CD4-positive, CD25-positive, alpha-beta regulatory T cell (primary cell): ENCODE results near the gene TSPYL6. TPM values are rescaled to one million over a fixed set of nuclear protein-coding genes. Genes with fewer than 3 reads are reported as not detected.
A peak's percentile ranks its signal among the peaks of the same experiment; 100 is the strongest.

Experiments used
- ATAC-seq, 2 donors: fragments of 150-1000 bp; cut with Tn5 transposase; one replicate each; pipeline ENCODE4 v1.10.0; 2021; ENCODE audit warnings: low read depth in 2 of 2, moderate number of reproducible peaks in 2 of 2, moderate library complexity in 1 of 2
- DNase-seq, 3 donors: peaks; one replicate each; pipeline versions ENCODE4 v3.0.0 to v3.0.0-alpha.2; 2012 to 2022; ENCODE audit warnings: mixed read lengths in 1 of 3
- H3K27ac ChIP-seq: one replicate; pipeline ENCODE4 v1.7.0; 2013; ENCODE audit warnings: mild to moderate bottlenecking, low read length; ENCODE audit not compliant: insufficient read depth, poor library complexity, severe bottlenecking
- H3K27me3 ChIP-seq: one replicate; pipeline ENCODE4 v1.7.0; 2013; ENCODE audit warnings: low read length; ENCODE audit not compliant: control insufficient read depth, insufficient read depth
- H3K36me3 ChIP-seq: one replicate; pipeline ENCODE4 v1.7.0; 2013; ENCODE audit warnings: mild to moderate bottlenecking, low read length, moderate library complexity; ENCODE audit not compliant: control insufficient read depth, insufficient read depth
- H3K4me1 ChIP-seq: 2 replicates; pipeline ENCODE4 v1.7.0; 2013; ENCODE audit warnings: mild to moderate bottlenecking, low read length; ENCODE audit not compliant: insufficient read depth, control insufficient read depth, poor library complexity, severe bottlenecking
- H3K4me3 ChIP-seq: one replicate; pipeline ENCODE4 v1.7.0; 2013; ENCODE audit warnings: low read depth, mild to moderate bottlenecking, low read length, moderate library complexity
- H3K9me3 ChIP-seq, 2 experiments: 1 replicate in 1 of 2; 2 replicates in 1 of 2; pipeline ENCODE4 v1.7.0; 2013; ENCODE audit warnings: low read length in 2 of 2, mild to moderate bottlenecking in 1 of 2, moderate library complexity in 1 of 2; ENCODE audit not compliant: control insufficient read depth in 2 of 2
- H3K27ac Mint-ChIP-seq, 3 donors: one replicate each; pipeline ENCODE4 v1.8.0; 2020 to 2022; ENCODE audit warnings: mild to moderate bottlenecking in 3 of 3, mixed read lengths in 3 of 3, moderate library complexity in 2 of 3
- H3K27me3 Mint-ChIP-seq: one replicate; pipeline ENCODE4 v1.8.0; 2022; ENCODE audit warnings: mild to moderate bottlenecking, mixed read lengths
- H3K36me3 Mint-ChIP-seq: one replicate; pipeline ENCODE4 v1.8.0; 2020; ENCODE audit warnings: mixed read lengths
- H3K4me1 Mint-ChIP-seq, 4 donors: one replicate each; pipeline ENCODE4 v1.8.0; 2020 to 2022; ENCODE audit warnings: mixed read lengths in 4 of 4, mild to moderate bottlenecking in 1 of 4
- H3K4me3 Mint-ChIP-seq, 4 donors: one replicate each; pipeline ENCODE4 v1.8.0; 2020 to 2022; ENCODE audit warnings: mild to moderate bottlenecking in 4 of 4, mixed read lengths in 4 of 4, moderate library complexity in 3 of 4
- H3K9me3 Mint-ChIP-seq, 7 donors: one replicate each; pipeline ENCODE4 v1.8.0; 2020 to 2022; ENCODE audit warnings: mixed read lengths in 7 of 7, mild to moderate bottlenecking in 3 of 7, moderate library complexity in 2 of 7
- polyA plus RNA-seq, 4 donors: library from polyadenylated mRNA; unstranded; fragments of 300-500 nt; fragmentation: Illumina TruSeq; gene quantifications; one replicate each; pipeline ENCODE4 v1.2.3, GENCODE V29; 2021
- total RNA-seq: library from RNA; stranded (reverse); gene quantifications from one replicate; pipeline ENCODE4 v1.2.3, GENCODE V29; 2022

Gene TSPYL6
- total and polyA plus RNA-seq, 5 donors from 2014 or later: not detected

GRCh38 chr2:54208364-54209240 is 47.4 kb downstream of the TSPYL6 start:
- Mint-ChIP-seq H3K27ac (peak overlapping the region in 1 of 3 donors; percentile 79), H3K9me3 (peaks cover 0 to 6% (median 2%) of the 10 kb centered on the region in 7 donors), H3K4me1 (no peaks in the 10 kb centered on the region), H3K4me3 (no peak overlapping the region), H3K36me3 (peaks cover 6% of the 10 kb centered on the region), H3K27me3 (peaks cover 4% of the 10 kb centered on the region)
- DNase-seq (no peak), ATAC-seq (no peak)
- no peaks in the 10 kb centered on the region for H3K4me1 ChIP-seq
- no peaks in the 10 kb centered on the region for H3K36me3 ChIP-seq
- no peak overlapping the region for H3K27ac ChIP-seq
- H3K4me3 ChIP-seq: no peak overlapping the region
- no peaks in the 10 kb centered on the region for H3K9me3 ChIP-seq
- no peaks in the 10 kb centered on the region for H3K27me3 ChIP-seq

DNA sequence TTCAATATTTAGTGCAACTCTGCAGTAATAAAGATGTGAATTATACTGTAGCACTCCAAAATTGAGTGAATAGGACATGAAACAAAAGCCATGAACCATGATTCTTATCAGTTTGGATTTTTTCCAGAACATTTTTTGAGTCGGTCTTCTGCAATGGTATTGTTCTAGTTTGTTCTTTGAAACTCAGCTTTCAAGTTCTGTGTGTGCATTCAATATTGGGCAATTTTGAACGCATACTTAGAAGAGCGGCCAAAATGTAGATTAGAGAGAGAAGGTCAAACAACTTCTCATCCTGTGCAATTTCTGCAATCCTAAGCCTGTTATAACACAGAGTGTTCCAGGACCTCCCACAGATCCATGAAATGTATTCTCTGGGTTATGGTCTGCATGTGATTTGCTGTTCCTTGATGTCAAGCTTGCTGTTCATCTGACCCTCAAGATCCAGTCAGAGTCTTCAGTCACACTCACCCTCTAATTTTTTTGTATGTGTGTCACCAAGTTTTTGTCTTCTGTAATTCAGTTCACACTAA is 48.3 kb downstream of the TSPYL6 start:
- DNase-seq: no peak
- peaks cover 0 to 4% (median 0%) of the 10 kb centered on the region in 7 donors for H3K9me3 Mint-ChIP-seq
- Histone ChIP-seq H3K36me3 (no peaks in the 10 kb centered on the region), H3K27me3 (no peaks in the 10 kb centered on the region), H3K27ac (no peak overlapping the region), H3K4me1 (no peaks in the 10 kb centered on the region), H3K4me3 (no peak overlapping the region), H3K9me3 (no peaks in the 10 kb centered on the region)
- ATAC-seq: no peak
- no peak overlapping the region for H3K4me3 Mint-ChIP-seq
- no peaks in the 10 kb centered on the region for H3K4me1 Mint-ChIP-seq
- H3K36me3 Mint-ChIP-seq: peaks cover 3% of the 10 kb centered on the region
- peak overlapping the region in 1 of 3 donors; percentile 49 for H3K27ac Mint-ChIP-seq
- H3K27me3 Mint-ChIP-seq: peaks cover 4% of the 10 kb centered on the region

GRCh38 chr2:54206596-54206995 is 49.4 kb downstream of the TSPYL6 start:
- H3K36me3 Mint-ChIP-seq: peaks cover 3% of the 10 kb centered on the region
- Histone ChIP-seq H3K36me3 (no peaks in the 10 kb centered on the region), H3K27ac (no peak overlapping the region), H3K4me3 (no peak overlapping the region), H3K4me1 (no peaks in the 10 kb centered on the region), H3K27me3 (no peaks in the 10 kb centered on the region), H3K9me3 (no peaks in the 10 kb centered on the region)
- H3K4me1 Mint-ChIP-seq: no peaks in the 10 kb centered on the region
- DNase-seq: peak in 1 of 3 donors; percentile 31
- no peak overlapping the region for H3K27ac Mint-ChIP-seq
- ATAC-seq: no peak
- no peak overlapping the region for H3K4me3 Mint-ChIP-seq
- H3K9me3 Mint-ChIP-seq: peaks cover 0 to 2% (median 0%) of the 10 kb centered on the region in 7 donors
- peaks cover 4% of the 10 kb centered on the region for H3K27me3 Mint-ChIP-seq

DNA sequence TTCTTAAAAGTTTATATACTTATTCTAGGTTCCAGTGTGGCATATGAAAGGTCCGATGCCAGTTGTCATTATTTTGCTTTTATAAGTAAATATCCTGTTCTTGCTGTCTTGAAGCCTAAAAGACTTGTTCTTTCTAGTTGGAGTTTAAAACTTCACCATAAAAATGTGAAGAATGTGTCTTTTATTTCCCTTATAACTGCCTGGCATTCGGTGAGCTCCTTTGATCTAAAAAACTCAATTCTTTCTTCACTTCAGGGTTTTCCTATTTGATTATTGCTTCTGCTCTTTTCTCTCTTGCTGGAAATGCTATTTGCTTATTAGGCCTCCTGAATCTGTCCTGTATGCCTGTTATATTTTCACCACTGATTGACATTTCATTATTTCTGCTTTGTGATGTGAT is 51.6 kb downstream of the TSPYL6 start:
- Mint-ChIP-seq H3K36me3 (peaks cover 4% of the 10 kb centered on the region), H3K27me3 (peaks cover 4% of the 10 kb centered on the region), H3K4me3 (no peak overlapping the region), H3K9me3 (peaks cover 0 to 2% (median 0%) of the 10 kb centered on the region in 7 donors), H3K4me1 (no peaks in the 10 kb centered on the region), H3K27ac (no peak overlapping the region)
- H3K9me3 ChIP-seq: no peaks in the 10 kb centered on the region
- ATAC-seq (no peak), DNase-seq (no peak)
- no peak overlapping the region for H3K27ac ChIP-seq
- no peaks in the 10 kb centered on the region for H3K4me1 ChIP-seq
- H3K36me3 ChIP-seq: no peaks in the 10 kb centered on the region
- H3K4me3 ChIP-seq: no peak overlapping the region
- H3K27me3 ChIP-seq: no peaks in the 10 kb centered on the region

Other genes with a start within 250 kb of the TSPYL6 start
- 10.6 TPM for gene ACYP2, start 140.6 kb downstream of the TSPYL6 start, total RNA-seq
- gene ACYP2, start 140.6 kb downstream of the TSPYL6 start, polyA plus RNA-seq: 10 to 100 TPM; 12.7 to 17.3 (median 13.6) TPM
- gene SPTBN1, start 200.1 kb upstream of the TSPYL6 start, total RNA-seq: 182 TPM
- 10 to 100 TPM in 3 of 4 donors, 1 to 10 TPM in 1; 10.0 to 21.0 (median 19.2) TPM for gene SPTBN1, start 200.1 kb upstream of the TSPYL6 start, polyA plus RNA-seq